ENCODE results near the gene FOXE3.

Gene FOXE3

DNA sequence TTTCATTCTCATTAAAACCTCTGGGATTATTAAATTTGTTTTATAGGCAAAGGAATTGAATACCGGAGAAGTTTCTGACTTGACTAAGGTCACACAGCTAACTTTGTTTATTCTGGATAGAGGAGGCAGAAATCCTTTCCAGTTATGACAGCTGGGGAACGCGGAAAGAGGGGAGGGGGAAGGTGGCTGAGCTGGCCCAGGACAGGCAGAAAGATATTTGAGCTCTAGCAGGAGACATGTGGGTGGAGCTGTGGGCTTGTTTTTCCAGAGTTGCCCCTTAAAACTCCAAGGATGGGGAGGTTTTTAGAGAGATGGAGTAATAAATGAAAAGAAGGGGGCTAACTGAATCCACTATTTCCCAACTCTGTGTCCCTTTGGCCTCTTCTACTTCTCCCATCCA is 49.5 kb downstream of the FOXE3 start:
- Histone ChIP-seq H4K8ac (ENCODE audit: low read depth, low read length) (no peak overlapping the region), H4K91ac (ENCODE audit: low read depth, low read length, poor library complexity) (no peak overlapping the region), H3K18ac (ENCODE audit: low read length) (no peak overlapping the region), H3K23ac (ENCODE audit: low read depth, low read length, poor library complexity) (no peak overlapping the region), H2BK15ac (ENCODE audit: low read length) (no peak overlapping the region), H2BK5ac (ENCODE audit: low read length) (no peak overlapping the region), H2BK120ac (ENCODE audit: low read depth, low read length) (no peak overlapping the region), H3K36me3 (replicated peaks in 1 of 2; ENCODE audit: control insufficient read depth in 2 of 2, insufficient read depth in 2 of 2, low read length in 2 of 2) (no peaks in the 10 kb centered on the region), H3K14ac (ENCODE audit: low read length) (no peak overlapping the region), H3K9me3 (replicated peaks in 1 of 2; ENCODE audit: control insufficient read depth in 2 of 2, insufficient read depth in 1 of 2, low read depth in 1 of 2, low read length in 2 of 2) (no peaks in the 10 kb centered on the region), H3K27me3 (ENCODE audit: control insufficient read depth in 3 of 3, insufficient read depth in 3 of 3, low read depth in 1 of 3, low read length in 3 of 3) (peaks cover 0 to 6% (median 3%) of the 10 kb centered on the region in 3 experiments), H3K4me2 (ENCODE audit: insufficient read depth, low read length, poor library complexity, severe bottlenecking) (no peak overlapping the region), H2AFZ (ENCODE audit: low read length) (no peak overlapping the region), H3K79me1 (ENCODE audit: low read depth, low read length) (no peaks in the 10 kb centered on the region), H3K27ac (replicated peaks; ENCODE audit: low read length) (no peak overlapping the region), H3K4me3 (ENCODE audit: low read length in 2 of 2) (no peak overlapping the region), H3K9ac (ENCODE audit: low read depth, low read length, poor library complexity) (no peak overlapping the region), H2AK5ac (ENCODE audit: low read depth, low read length) (no peak overlapping the region), H2BK12ac (ENCODE audit: low read length) (no peak overlapping the region), H3K4ac (ENCODE audit: low read length) (no peak overlapping the region), H3K4me1 (ENCODE audit: control insufficient read depth in 2 of 2, insufficient read depth in 1 of 2, low read depth in 1 of 2, low read length in 2 of 2) (no peaks in the 10 kb centered on the region)
- DNase-seq (ENCODE audit: low spot score), result no peak
- WGBS, 2 donors (ENCODE audit: extremely low coverage in 2 of 2, insufficient read length in 2 of 2, insufficient replicate concordance in 1 of 2), result no CpG with 5 or more reads among the region's 3 CpGs

All from neuronal stem cell (in vitro differentiated cells).